ENCODE measurements around the gene GTPBP6.
"Not testable (repeated sequence)": the region's sequence is repeated elsewhere in the genome, so short reads cannot be mapped to it uniquely, and the experiment has no call there.

The GTPBP6 gene

DNA sequence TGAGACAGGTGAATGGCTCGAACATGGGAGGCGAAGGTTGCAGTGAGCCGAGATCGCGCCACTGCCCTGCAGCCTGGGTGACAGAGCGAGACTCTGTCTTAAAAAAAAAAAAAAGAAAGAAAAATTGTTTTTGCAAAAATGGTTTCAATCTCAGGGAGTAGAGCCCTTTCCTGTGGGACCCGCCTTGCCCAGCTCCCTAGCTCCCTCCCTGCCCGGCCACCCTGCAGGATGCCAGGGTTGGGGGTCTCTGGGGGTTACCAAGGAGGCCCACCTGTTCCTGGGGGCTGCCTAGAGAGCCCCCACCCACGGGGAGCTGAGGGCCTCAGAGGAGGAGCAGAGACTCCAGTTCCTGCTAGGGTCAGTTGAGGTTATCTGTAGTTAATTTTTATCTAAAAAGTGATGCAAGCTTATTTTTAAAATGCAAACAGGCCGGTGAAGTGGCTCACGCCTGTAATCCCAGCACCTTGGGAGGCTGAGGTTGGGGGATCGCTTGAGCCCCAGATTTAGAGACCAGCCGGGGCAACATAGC, 56.2 kb downstream of the GTPBP6 start:
- no peak for DNase-seq

DNA sequence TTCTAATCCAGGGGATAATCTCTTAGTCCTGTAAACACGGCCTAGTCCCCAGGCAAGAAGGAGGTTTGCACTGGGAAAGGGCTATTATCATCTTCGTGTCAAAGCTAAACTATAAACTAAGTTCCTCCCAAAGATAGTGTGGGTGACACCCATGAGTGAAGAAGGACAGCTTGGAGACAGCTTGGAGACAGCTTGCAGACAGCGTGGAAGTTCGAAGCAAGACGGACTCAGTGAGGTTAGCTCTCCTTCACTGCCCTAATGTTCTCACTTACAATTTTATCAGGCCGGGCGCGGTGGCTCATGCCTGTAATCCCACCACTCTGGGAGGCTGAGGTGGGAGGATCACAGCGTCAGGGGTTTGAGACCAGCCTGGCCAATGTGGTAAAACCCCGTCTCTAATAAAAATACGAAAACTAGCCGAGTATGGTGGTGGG, 56.7 kb downstream of the GTPBP6 start:
- DNase-seq: no peak

DNA sequence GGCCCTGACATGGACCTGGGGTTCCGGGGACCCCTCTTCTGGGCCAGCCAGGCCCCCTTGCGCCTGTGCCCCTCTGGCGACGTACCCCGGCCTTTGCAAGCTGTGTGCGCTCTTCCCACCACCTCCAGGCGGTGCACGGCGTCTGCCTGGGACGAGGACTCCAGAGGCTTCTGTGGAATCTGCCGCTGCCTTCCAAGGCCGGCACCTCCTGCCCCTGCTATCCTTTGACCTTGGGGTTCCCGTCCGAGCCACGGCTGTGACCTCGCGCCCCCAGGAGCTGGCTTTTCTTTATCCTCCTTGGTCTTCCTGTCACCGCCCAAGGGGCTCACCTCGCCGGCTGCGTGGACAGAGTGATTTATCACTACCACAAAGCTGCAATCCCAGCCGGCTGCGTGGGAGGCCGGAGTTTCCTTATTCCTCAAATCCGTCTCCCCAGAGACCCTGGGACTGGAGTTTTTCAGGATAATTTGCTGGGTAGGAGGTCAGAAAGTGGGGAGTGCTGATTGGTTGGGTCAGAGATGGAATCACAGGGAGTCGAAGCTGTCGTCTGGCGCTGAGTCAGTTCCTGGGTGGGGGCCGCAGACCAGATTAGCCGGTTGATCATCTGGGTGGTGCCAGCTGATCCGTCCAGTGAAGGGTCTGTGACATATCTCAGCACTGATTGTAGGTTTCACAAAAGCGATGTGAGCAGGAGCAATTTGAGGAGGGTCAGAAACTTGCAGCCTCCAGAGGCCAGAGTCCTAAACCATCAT, 57.3 kb downstream of the GTPBP6 start:
- no peak for DNase-seq

DNA sequence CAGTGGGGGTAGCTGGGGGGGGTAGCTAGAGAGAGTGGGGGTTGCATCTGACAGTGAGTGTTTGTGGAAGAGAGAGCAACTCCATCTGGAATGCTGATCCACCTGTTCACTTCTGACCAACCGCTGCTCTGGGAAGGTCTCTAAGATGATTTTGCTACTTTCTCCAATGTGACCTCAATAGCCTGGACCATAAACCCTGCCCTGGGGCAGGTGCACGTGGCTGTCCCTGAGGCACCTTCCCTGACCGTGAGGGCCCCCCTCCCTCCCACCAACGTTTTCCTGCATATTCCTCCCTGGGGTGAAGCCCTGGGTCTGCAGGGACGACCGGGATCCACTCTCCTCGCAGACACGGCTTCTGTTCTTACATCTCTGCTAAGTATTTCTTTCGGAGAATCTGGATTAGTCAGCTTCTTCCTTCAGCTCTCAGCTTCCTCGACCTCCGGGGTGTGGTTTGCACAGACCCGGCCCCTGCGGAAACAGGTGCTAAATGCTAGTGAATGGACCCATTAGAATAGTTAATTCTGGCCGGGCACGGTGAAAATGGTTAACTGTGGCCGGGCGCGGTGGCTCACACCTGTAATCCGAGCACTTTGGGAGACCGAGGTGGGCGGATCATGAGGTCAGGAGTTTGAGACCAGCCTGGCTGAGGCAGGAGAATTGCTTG, 58.8 kb downstream of the GTPBP6 start:
- no peak for DNase-seq

DNA sequence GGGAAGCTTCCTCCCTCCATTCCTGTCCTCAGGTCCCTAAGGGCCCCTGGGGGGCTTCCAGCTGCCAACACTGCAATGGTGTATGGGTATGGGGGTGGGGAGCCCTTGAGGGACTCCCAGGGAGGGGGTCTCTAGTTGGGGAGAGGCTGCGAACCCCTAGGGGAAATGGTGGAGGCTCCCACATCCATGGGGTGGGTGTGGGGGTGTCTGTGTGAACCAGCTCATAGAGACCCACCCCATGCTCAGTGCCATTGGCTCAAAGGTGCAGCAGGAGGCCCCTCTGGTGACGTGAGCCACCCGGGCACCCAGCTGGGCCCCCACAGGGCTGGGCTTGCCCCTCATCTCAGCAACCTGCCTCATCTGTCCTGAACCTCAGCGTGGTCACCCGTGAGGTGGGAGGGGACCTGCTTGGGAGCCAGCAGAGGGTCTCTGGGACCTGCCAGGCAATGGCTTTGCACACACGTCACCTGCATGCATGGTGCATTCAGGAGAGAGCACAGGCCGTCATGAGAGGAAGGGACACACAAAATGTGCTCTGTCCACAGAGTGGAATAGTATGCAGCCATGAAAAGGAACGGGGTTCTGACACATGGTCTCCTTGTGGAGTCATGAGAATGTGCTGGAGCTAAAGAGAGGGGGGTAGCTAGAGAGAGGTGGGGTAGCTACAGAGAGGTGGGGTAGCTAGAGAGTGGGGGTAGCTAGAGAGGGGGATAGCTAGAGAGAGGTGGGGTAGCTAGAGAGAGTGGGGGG, 60.1 kb downstream of the GTPBP6 start:
- no peak for DNase-seq

DNA sequence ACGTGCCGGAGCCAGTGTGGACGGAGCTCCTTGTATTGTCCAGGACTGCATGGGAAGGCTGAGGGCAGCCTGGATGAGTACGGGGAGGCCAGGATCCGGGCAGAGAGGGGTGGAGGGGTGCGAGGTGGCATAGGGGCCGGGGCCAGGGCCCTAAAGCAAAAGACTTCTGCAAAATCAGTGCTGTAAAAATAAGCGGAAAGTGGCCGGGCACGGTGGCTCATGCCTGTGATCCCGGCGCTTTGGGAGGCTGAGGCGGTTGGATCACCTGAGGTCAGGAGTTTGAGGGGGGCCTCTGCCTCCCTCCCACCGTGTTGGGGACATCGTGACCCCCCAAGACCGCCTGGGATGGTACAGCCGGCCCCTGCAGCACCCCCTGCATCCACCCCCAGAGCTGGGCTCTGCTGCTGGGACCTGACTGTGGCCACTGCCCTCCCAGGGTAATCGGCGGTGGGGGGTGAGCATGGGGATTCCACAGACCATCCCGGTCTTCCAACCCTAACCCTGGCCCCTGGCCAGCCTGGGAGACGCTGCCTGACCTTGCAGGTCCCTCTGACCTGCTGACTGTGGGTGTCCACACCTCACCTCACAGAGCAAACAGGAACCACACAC, 60.8 kb downstream of the GTPBP6 start:
- DNase-seq: no peak

DNA sequence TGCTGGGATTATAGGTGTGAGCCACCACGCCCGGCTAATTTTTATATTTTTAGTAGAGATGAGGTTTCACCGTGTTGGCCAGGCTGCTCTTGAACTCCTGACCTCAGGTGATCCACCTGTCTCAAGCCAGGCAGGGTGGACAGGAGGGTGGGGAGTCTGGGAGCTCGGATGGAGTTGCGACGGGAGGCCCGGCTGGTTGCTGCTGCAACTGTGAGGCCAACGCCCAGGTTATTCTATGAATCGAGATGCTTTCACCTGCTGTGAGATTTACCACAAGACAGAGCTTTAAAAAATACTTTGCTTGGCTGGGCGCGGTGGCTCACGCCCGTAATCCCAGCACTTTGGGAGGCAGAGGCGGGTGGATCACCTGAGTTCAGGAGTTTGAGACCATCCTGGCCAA, 61.5 kb downstream of the GTPBP6 start:
- DNase-seq: not testable (repeated sequence)

DNA sequence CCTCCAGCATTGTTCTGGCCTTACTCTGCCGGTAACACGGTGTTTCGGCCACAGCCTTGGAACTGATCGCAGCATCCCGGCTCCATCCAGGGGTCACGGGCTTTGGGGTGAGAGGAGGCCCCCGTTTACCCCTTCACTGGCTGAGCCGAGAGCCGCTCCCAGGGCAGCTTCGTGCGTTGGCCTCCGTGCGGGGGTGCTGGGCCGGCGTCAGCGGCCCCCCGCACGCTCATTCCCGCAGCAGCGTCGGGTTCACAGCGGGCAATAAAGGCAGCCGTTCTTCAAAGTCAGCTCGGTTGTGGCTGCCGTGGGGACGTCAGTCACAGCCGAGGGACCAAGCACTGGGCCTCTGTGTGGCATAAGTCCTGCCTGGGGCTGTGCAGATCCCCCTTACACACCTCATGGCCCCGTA, 62.7 kb downstream of the GTPBP6 start:
- no peak for DNase-seq

Data from NCI-H1417 treated with DMSO at 0.1 percent for 48 hours (cell line).